Measurements from ENCODE around the gene FOXG1. TPM values are rescaled to one million over a fixed set of nuclear protein-coding genes. Genes with fewer than 3 reads are reported as not detected.

The FOXG1 gene
- total RNA-seq, 1 donor from 2014 or later, result not detected

DNA sequence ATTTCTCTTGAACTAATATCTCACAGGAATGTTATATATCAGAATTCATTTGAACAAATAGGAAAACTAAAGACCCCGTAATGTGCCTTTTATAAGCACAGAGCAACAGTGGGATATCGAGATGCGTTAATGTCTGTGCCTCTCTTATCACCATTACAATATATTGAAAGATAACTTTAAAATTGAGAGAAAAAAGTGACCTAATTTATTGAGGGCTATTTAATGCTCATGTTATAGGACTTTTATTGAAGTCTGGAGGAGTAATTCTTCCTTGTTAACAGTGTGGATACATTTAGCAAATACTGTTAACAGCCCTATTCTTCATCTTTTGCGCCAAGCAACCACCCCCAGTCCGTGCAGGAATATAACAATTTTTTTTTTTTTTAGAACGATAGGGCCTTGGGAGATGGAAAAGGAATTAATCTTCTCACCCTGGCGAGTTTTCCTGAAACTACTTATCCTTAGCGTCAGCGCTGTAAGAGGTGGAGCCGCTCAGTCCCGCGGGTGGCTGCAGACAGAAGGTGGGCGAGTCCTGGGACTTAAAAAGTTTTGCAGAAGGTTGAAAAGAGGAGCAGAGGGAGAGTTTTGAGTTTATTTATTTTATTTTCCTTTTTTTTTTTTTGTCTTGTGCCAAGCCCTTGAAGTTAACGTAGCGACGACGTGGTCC is 11.0 kb downstream of the FOXG1 start:
- no peak for DNase-seq

- DNase-seq, result no peak
Observed at GRCh38 chr14:28778138-28779117, 11.8 kb downstream of the FOXG1 start.

DNA sequence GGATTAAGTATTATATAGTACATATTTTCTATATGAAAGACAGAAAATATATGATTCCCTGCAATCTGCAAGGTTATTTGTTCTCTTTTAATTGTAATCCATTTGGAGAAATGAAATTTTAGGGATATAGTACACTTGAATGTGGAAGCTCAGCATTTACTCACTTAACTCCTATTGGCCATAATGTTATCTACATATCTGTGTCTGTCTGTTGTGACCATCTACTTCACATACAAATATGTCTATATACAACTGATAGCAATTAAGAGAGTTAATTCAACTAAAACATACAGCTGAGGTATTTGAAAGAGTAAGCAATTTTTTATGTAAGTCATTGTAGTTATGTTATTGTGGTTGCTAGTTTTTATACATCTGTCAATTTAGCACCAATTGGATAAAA is 12.9 kb downstream of the FOXG1 start:
- DNase-seq, result no peak

GRCh38 chr14:28780843-28781820 is 14.5 kb downstream of the FOXG1 start:
- DNase-seq, result no peak

DNA sequence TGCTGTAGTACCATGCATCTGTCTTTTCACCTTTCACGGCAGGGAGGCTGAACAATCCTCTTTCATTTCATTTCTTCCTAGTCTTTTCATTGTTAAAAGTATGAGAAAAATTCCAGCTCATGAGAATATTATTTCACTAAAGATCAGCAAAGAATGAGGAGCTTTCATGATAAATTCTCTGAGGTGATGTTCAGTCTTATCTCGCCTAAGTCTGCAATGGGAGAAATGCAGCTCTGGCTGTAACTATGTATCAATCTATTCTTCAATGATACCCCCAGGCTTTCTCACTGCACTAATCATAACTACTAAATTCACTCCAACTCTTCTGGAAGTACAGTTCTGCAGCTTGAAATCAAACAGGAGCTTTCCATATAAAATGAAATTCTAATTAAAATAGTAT is 15.7 kb downstream of the FOXG1 start:
- DNase-seq, result no peak

GRCh38 chr14:28783664-28784063 is 17.1 kb downstream of the FOXG1 start:
- DNase-seq, result no peak

- DNase-seq, result no peak
Observed at GRCh38 chr14:28784096-28785048, 17.8 kb downstream of the FOXG1 start.

- DNase-seq, result no peak
Observed at GRCh38 chr14:28785096-28785952, 18.7 kb downstream of the FOXG1 start.

- no peak for DNase-seq
Observed at GRCh38 chr14:28807518-28807917, 40.9 kb downstream of the FOXG1 start.

DNA sequence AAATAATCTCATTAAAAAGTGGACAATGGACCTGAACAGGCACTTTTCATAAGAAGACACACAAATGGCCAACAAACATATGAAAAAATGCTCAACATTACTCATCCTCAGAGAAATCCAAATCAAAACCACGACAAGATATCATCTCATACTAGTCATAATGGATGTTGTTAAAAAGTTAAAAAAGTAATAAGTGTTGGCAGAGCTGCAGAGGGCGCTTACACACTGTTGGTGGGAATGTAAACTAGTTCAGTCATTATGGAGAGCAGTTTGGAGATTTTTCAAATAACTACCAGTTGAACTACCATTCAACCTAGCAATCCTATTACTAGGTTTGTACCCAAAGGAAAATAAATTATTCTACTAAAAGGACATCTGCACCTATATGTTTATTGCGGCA is 47.2 kb downstream of the FOXG1 start:
- no peak for DNase-seq
